Superior temporal gyrus (tissue), 1 donor: ENCODE data around the gene DNAJC15.
"Not testable (repeated sequence)": the region's sequence is repeated elsewhere in the genome, so short reads cannot be mapped to it uniquely, and the experiment has no call there.

Experiments
- DNase-seq: peaks from one replicate; pipeline ENCODE4 v3.0.0-alpha.2; 2016; ENCODE audit errors: extremely low spot score

Gene DNAJC15

DNA sequence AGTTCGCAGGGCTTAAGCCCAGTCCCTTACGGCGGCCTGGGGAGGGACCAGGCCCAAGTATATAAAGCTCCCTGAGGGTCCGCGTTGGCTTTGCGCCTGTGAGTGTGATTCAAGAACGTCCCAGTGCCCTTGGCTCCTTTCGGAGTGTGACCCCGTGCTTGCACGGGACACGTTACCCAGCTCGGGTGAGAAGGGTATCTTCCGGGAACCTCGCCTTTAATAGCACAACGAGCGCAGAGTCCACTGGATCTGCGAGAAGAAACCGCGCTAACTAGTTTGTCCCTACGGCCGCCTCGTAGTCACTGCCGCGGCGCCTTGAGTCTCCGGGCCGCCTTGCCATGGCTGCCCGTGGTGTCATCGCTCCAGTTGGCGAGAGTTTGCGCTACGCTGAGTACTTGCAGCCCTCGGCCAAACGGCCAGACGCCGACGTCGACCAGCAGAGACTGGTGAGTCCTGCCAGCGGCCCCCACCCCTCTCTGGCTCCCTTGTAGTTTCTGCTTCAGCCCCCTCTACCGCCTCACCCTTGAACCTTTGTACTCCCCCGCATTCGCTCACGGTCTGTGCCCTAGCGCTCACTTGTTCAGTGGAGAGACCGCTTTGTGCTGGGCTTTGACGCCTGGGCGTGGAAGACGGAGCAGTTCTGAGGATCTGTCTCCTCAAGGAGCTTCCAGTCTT, at the start of gene DNAJC15:
TSS of gene DNAJC15 (plus strand) at position 298 of the 675 bp plus-strand sequence. CDS start at position 339, 41 bp downstream.
- peak; percentile 84 for DNase-seq

DNA sequence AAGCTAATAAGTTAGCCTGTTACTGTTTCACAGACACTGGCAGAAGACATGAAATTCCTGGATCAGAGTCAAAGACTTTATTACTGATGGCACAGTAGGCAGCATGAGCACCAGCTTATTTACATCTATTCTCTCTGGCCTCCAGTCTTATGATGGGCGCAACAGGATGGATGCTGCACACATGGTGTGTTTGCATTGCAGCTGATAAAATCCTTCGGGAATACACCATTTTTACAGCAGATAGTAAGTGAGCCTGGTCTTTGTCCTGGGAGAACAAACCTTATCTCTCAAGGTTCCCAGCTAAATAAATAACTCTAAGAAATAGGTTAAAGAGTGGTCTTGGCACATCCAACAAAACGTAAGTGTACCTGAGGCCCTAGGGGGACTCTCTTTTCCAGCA, 47.3 kb upstream of the DNAJC15 start:
- no peak for DNase-seq

DNA sequence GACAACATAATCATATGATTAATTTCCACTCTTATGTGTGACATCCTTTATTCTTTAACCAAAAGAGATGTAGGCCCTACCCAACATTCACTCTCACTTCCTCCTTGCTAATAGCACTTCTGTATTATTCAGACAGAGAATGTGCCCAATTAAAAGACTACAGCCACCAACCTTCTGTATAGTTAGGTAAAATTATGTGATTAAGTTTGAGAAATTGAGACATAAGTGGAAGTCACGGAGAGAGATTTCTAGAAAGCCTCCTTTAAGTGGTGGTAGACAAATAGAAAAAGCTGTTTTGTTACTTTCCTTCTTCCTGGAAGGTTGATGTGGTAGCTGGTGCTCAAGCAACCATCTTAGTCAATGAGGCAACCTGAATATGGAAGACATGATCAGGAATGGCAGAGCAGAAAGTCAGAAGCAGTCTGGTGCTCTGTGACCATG, 46.1 kb upstream of the DNAJC15 start:
- DNase-seq, result no peak

DNA sequence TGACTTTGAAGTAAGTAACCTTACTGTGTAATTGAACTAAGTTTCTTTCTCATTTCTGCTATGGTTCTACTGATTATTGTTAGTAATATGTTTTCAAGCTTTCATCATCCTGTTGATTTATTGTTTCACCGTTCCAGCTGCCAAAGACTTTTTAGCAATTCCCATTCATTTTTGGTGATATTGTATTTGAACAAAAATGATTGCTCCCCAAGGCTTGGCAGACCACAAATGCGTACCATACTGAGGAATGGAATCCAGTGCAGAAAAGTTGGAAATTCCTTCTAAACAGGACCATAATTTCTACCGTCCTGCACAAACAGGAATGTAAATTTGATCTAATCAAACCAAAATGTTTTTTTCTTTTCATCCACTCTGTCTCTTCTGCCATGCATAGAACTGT, 42.1 kb upstream of the DNAJC15 start:
- no peak for DNase-seq

DNA sequence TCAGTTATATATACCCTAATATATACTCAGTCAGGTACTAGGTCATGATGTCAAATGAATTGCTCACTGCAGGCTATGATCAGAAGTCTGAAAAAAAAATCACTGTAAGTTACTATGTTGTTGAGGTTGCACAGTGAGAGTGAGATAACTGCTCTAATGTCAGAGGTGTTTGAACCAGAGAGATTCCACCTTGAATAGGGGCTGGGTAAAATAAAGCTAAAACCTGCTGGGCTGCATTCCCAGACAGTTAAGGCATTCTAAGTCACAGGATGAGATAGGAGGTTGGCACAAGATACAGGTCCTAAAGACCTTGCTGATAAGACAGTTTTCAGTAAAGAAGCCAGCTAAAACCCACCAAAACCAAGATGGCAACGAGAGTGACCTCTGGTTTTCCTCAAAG, 41.5 kb upstream of the DNAJC15 start:
- DNase-seq, result no peak

DNA sequence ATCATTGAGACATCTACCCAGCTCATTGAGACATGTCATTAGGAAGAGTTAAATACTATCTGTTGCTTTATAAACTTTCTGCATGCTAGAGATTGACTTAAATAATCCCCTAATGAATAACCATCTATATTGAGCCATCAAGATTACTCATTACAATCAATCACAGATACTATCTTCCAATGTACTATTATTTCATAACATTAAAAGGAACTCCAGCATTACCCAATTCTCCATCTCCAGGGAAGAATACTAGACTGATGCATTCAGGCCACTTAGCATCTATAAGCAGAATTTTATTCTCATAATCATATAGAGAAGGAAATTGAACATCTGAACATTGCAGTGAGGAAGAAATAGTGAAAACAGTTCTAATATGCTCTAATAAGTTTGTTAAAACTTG, 39.4 kb upstream of the DNAJC15 start:
- DNase-seq, result no peak

DNA sequence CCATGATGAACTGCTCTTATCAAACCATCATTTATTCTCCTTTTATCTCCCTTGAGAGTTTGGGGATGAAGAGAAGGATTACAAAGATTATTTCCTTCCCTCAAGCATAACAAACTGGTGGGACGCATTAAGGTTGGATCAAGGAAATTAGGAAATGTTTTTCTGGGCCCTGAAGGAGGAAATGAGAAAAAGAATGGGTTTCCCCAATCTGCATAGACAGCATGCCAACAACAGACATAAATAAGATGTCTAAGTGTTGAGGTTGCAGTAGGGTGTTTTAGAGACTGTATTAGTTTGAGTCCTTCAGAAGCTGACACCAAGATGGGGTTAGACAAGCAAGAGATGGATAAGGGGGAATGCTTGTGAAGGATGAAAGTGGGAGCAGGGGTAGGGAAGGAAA, 38.7 kb upstream of the DNAJC15 start:
- no peak for DNase-seq

DNA sequence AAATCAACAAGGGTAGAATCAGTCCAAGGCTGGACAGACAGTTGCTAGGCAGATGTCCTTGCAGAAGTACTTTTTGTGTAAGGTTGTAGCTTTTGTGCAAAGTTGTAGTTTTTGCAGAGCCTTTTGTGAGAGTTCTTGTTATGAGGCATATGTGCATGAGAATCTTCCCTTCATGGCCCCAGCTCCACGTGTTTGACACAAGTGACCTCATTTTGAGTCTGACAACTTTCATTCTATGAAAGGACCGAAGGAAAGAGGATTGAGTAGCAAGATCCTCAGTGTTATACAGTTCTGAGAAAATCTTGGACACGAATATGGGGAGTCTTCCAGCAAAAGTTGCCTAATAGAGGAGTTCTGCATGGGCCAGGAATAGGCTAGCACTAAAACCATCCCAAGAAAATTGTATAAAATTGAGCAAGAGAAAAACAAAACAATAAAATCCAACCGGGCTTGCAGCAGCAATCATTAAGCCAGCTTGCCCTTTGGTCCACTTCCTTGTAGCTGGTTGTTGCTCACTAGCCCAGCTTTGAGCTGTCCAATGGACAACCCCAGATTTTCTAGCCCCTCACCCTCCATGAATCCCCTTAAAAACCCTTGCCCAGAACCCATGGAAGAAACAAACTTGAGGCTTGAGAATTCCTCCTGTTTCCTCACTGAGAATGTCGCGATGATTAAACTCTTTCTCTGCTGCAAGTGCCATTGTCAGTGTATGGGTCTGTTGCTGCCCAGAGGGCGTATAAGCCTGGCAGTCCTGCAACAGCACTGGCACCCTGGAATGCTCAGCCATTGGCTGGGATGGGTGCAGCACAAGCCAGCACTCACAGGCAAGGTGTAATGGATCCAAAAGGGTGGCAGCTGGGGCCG, 37.8 kb upstream of the DNAJC15 start:
- DNase-seq, result no peak

DNA sequence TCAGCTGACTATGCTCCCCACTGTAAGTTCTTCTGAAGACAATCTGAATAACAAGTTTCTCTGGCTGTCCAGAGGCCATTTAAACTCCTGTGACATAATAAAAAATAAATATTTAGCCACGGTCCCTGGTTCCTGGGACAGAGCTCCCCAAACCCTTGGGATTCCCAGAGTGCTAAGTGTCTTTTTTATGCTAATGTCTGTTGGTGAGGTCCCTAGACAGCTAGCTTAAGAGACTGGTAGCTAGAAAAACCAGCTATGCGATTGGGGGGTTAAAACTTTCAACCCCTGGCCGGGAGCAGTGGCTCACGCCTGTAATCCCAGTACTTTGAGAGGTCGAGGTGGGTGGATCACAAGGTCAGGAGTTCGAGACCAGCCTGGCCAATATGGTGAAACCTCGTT, 37.2 kb upstream of the DNAJC15 start:
- DNase-seq, result no peak

DNA sequence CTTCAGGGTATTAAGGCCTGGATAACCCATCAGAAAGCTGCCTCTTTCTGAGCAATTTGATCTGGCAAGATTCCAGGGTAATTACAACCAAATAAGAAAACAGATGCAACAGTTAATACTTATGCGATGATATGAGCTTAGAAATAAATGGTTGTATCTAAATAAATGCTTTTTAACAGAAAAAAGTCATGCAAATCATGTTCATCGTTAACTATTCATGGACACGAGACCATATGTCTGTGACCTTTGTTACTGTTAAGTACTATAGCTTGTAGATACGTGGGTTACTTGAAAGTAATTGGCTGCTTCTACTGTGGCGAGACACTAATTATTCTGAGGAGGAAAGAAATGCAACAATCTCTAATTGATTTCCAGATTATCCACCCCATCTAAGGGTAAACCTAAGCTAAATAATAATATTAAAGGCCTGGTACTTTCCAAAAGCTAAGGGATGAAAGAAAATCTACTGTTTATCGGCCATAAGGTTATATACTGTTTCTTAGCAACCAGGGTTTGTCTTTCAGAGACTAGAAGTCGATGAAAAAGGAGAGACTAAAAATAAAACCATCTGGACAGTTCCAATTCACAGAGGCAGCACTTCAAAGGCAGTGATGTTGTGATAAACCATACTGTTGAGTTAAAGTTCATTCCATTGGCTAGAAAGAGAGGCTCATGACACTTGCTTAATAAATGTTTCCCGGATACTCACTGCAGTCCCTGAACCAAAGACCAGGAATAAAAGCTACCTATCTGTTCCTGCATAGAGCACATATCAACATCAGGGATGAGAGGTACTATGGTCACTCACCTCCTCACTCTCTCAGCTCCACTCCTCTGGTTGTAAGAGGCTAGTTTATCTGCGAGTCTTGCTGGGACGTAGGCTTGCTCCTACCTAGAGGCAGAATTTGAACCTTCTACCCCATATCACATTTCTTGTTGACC, 32.8 kb upstream of the DNAJC15 start:
- DNase-seq, result peak; percentile 34

DNA sequence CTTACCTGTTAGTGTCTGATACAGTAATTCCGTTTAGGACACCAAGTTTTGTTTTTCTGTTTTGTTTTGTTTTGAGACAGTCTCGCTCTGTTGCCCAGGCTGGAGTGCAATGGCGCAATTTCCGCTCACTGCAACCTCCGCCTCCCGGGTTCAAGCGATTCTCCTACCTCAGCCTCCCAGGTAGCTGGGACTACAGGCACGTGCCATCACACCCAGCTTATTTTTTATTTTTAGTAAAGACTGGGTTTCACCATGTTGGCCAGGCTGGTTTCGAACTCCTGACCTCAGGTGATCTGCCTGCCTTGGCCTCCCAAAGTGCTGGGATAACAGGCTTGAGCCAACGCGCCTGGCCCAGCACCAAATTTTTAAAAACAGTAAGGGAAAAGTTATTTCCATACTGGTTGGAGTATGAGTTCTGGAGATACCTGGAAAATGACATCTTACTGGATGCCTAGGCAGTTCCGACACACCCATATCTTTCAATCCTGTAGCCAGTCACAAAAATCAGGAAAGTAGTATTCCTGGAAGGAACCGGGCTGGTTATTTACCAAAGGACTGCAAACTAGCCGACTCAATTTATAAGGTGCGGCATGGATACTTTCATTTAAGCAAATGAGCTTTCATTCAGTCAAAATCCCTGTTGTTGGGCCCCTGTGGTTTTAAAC, 32.0 kb upstream of the DNAJC15 start:
- DNase-seq, result not testable (repeated sequence)

DNA sequence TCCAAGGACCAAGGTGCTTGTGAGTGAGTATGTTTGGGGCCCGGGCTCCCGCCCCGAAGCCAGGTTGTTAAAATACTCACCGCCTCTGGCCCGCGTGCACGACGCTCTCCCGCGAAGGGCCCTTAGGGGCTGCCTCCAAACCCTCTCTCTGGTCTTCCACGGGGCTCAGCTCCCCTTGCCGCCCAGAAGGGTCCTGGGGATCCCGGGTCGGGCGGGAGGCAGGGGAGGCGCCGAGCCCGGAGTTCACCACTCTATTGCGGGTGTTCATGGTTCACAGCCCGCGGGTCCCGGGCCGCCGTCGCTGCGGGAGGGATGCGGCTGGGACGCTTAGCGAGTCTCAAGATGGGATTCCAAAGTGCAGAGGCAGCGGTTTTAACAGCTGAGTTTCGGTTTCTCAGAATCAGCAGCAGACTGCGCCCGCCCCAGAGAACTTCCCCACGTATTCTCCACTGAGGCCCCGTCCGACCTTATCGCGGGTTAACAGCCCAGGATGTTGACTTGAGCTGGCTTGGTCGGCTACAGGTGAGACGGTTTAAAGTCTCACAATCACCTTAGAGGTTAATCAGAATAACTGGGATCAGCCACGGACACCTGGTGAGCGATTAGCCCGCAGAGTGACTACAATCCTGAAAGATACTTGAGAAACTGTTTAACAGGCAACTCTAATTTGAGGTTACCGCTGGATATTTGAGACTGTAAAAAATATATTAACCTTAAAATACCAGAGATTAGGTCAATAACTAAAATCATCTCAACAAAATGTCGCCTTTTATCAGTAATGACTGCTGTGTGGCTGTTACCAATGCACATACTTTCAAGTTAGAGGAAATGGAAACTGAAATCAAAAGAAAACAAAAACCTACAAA, 31.3 kb upstream of the DNAJC15 start, which contains the start of gene EPSTI1:
TSS of gene EPSTI1 (minus strand) at position 344 of the 866 bp plus-strand sequence. CDS start at position 268, 76 bp downstream.
- DNase-seq, result peak; percentile 27

DNA sequence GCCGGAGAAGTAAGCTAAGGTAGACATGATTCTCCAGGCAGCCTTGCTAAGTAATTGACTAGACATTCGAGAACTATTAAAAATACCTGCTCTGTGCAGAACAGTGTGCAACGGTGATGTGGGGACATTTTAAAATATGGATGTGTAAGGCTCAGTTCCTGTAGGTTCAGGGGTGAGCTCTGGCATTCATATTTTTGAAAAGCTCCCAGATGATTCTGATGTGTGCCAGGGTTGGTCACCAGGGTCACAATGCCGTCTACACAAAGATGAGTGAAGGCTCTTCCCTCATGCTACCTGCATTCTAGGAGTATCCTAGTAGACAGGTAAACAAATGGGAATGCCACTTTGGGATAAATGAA, 30.6 kb upstream of the DNAJC15 start:
- no peak for DNase-seq

DNA sequence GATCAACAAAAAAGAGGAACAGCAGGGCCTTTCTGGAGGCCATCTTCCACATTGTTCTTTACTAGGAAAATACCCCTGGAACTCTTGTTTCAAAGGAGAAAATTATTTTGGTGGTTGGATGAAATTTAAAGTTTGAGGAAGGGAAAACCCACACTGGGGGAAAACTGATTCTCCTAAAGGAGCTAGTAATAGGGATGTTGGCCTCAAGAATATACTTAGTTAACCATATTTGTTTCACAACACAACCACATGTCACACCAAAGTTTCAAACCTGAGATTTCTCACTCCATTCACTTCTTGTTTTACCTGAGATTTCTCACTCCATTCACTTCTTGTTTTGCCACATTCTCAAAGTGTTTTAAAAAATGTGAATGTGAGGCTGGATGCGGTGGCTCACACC, 28.5 kb upstream of the DNAJC15 start:
- no peak for DNase-seq

DNA sequence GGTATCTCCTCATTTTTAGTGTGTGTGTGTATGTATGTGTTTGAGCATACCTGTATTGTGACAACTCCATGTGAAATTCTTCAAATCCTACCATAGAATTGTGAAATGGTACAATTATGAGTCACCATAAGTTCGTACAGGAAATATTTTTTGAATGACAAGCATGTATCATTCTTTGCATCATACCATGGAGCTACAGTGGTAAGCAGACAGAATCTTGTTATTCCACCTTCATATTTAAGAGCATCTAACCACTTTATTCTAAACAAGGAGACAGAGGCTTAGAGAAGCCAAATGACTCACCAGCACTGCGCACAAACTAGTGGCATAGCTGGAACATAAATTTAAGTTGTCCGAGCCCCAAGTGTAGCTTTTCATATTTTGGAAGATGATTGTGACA, 26.8 kb upstream of the DNAJC15 start:
- DNase-seq, result no peak

DNA sequence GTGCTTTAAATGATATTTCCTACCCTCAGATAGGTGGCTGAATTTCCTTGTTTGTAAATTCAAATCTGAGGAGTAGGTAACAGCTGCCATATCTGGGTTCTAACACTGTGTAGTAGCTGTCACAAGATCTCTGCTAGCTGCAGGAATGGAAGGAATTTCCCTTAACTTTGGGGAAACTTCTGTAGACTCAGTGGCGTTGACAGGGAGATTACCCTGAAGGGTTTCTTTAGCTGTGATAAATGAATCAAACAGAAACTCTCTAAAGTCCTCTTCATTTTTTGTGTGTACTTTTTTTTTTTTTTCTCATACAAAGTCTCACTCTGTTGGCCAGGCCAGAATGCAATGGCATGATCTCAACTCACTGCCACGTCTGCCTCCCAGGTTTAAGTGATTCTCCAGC, 26.0 kb upstream of the DNAJC15 start:
- no peak for DNase-seq

DNA sequence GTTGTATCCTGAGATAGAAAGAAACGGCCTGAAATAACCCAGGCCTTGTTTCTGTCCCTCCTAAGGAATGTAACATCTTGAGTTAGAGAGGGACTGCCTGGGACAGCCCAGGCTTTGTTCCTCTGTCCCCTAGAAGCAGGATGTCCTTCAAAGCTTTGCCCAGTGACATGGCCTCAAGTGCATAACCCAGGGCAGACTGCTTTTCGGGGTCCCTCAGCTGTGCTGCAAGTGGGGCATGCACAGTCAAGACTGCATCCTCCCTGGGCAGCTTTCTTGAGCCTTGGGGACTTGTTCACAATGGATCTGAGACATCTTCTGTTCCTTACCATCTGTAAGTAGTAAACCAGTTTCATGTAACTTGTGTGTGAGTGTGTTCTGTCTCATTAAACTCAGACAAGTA, 23.9 kb upstream of the DNAJC15 start:
- DNase-seq, result no peak

DNA sequence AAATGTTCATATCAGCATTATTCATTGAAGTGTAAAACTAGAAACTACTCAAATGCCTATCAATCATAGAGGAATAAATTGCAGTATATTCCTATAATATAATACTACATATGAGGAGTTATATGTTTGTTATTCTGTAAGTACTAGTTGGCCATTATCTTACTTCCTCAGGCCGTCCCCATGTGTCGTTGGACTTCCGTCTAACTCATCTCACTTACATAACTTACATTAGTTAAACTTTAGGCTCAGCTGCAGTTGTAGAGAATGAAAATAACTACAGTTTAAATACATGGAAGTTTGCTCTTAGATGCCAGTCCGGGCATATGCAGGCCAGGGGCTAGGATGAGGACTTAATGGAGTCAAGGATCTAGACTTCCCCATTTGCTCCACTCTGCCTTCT, 22.7 kb upstream of the DNAJC15 start:
- no peak for DNase-seq

DNA sequence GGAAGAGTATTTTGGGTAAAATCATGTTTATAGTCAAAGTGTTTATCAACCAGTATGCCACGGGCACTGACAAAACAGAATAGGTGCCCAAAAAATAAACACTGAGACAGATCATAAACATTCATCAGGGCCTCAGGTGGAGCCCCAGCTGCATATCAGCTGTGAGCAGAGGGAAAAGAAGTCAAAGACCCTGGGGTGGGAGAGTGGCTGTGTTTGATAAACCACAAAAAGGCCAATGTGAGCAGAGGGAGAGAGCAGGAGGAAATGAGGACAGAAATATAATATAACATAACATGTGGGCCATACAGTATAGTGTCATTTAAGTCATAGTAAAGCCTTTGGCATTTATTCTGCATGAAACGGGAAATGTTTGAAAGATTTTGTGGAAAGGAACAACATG, 21.4 kb upstream of the DNAJC15 start:
- DNase-seq, result no peak

DNA sequence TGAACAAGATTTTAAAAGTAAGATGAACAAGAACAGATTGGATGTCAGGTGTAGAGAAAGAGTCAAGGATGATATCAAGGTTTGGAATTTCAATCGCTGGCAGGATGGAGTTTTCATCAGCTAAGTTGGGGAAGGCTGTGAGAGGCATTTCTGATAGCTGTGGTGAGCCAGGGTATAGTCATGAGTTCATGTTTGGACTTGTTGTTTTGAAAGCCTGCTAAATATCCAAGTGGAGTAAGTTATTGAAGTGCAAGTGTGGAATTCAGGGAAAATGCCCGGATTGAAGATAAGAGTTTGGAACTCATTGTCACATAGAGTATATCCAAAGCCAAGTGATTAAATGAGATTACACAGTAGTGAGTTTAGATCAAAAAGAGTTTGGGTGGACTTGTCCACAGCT, 20.4 kb upstream of the DNAJC15 start:
- DNase-seq, result no peak

DNA sequence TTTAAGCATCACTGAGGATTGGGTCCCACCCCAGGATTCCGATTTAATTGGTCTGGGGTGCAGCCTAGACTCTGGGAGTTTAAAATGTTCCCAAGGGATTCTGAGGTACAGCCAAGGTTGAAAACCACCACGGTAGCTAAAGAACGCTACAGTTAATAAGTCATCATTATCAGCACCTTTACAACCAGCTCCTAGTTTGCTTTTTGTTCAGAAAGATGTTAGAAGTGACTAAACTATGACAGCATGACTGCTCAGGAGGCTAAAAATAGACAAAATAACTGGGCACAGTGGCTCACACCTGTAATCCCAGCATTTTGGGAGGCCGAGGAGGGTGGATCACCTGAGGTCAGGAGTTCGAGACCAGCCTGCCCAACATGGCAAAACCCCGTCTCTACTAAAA, 19.7 kb upstream of the DNAJC15 start:
- no peak for DNase-seq
